Subcutaneous adipose tissue (tissue), 4 donors: Measurements from ENCODE around the gene MYO18B. TPM values are rescaled to one million over a fixed set of nuclear protein-coding genes. Genes with fewer than 3 reads are reported as not detected.

Experiments
- total RNA-seq, 4 donors: library from RNA; depleted of rRNA; stranded (reverse); fragments of >200 nt; gene quantifications; one replicate each; pipeline ENCODE4 v1.1.0, GENCODE V29; 2016
- TF ChIP-seq, protein P1 (sequence below): fragments of 450-650 bp; IDR thresholded peaks from one replicate; pipeline ENCODE4 v1.5.1; 2016; ENCODE audit warnings: low read depth, mild to moderate bottlenecking, control low read depth, antibody characterized with exemption, moderate library complexity

The MYO18B gene
- total RNA-seq, 4 donors from 2014 or later: under 0.01 TPM; not detected in 3

DNA sequence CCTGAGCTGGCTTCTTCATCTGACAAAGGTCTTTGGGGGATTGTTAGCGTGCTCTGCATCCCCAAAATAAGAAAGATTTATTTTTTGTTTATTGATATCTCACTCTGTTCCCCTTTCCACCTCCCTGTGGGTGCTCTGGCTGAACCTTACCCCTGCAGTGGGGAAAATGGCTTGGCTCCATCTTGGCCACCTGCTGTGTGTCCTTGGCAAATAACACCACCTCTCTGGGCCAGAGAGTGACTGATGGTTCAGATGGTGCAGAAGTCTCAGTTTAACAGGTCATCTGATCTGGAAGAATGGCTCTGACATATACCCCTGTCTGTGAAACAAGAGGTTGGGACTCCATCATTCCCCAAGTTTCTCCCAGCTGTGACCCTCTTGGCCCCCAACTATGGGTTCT lies 157.6 kb downstream of the MYO18B start:
- TF ChIP-seq, protein P1, sequence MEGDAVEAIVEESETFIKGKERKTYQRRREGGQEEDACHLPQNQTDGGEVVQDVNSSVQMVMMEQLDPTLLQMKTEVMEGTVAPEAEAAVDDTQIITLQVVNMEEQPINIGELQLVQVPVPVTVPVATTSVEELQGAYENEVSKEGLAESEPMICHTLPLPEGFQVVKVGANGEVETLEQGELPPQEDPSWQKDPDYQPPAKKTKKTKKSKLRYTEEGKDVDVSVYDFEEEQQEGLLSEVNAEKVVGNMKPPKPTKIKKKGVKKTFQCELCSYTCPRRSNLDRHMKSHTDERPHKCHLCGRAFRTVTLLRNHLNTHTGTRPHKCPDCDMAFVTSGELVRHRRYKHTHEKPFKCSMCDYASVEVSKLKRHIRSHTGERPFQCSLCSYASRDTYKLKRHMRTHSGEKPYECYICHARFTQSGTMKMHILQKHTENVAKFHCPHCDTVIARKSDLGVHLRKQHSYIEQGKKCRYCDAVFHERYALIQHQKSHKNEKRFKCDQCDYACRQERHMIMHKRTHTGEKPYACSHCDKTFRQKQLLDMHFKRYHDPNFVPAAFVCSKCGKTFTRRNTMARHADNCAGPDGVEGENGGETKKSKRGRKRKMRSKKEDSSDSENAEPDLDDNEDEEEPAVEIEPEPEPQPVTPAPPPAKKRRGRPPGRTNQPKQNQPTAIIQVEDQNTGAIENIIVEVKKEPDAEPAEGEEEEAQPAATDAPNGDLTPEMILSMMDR: no peak

DNA sequence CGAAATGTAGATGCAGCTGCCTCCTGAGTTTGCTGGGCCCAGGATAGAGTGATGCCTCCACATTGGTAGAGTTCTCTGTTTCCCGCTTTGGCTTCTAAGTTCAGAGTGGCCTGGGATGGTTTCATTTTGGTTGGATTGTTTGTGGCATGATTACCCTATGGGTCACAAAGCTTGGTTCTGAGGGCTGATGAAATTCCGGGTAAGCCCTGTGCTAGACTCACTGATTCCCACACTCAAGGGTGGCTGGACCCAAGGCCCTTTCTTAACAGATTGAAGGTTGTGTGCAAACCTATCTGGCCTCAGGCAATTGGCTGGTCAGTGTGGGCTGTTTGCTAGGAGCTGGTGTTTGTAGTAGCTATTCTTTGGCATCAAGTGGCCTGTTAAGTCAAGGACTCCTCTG lies 158.4 kb downstream of the MYO18B start:
- TF ChIP-seq, protein P1: no peak

DNA sequence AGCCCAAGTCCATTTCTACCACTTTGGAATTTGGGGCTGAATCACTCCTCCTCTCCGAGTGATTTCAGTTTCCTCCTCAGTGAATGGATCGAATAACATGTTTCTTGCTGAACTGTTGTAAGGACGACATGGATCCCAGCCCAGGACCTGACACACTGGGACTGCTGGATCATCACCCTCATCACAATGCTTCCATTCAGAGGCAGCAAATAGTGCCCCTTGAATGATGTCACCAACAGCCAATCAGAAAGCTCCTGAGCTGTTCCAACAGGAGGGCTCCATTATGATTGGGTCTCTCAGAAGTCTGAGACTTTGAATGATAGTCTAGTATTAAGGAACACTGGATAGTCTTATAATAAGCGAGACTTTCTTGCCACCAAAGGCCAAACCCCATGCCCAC lies 158.9 kb downstream of the MYO18B start:
- TF ChIP-seq, protein P1: no peak

DNA sequence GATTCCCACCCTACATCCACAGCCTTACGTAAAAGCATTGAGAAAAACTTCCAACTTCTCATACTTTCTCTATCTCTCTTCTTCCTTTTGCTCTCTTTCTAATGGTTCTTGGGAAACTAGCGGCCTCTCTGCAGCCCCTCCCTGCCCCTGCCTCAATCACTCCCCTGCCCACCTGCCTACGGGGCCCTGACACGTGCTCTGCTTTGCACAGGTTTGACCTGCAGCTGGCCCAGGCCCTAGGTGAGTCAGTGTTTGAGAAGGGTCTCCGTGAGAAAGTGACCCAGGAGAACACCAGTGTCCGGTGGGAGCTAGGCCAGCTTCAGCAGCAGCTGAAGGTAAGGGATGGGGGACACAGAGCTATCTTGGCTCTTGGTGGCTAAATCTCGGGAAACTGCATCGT lies 160.4 kb downstream of the MYO18B start:
- TF ChIP-seq, protein P1: no peak

DNA sequence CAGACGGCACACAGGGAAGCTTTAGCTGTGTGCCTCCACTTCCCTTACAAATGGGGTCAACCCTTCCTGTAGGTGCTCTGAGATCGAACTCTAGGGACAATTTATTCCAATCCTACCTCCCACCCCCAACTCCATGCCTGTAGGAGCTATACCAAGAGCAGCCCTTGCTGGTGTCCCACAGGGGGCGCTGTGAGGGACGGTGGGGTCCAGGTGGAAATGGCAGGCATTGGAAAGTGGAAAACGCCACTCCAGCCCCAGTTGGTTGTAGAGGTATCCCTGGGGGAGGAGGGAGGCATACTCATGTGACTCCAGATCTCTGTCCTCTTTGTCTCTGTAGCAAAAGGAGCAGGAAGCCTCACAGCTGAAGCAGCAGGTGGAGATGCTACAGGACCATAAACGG lies 161.3 kb downstream of the MYO18B start:
- TF ChIP-seq, protein P1: no peak

DNA sequence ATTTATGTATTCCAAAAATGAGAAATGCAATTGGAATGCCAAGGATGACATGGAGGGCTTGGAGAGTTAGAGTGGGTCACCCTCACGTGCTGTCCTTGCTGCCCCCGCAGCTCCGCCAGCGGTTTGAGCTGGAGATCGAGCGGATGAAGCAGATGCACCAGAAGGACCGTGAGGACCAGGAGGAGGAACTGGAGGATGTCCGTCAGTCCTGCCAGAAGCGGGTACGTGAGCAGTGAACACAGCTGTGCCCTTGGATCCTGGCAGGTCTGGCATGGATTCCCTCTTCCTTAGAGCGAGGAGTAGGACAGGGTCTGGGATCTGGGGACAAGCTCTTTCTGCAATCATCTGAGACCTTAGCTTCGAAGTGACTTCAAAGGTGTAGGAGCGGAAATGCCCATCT lies 166.2 kb downstream of the MYO18B start:
- TF ChIP-seq, protein P1: no peak

DNA sequence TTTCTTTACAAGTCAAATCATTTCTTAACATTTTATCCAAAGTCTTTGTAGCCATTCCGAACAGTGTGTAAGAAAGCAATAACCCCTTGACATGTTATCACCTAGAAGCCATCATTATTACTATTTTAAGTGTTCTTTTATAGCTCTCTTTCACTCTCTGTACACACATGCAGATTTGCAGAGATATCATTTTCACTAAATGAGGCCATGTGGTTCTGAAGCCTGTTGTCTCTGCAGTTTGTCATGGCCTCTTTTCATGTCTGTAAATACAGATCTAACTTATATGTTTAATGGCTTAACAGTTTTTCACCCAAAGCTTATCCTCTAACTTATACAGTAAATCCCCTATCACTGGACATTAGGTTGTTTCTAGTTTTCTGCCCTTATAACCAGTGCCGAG lies 166.8 kb downstream of the MYO18B start:
- TF ChIP-seq, protein P1: no peak
